Measurements from ENCODE around the gene PARP14.
A peak's percentile ranks its signal among the peaks of the same experiment; 100 is the strongest.
"Not testable (repeated sequence)": the region's sequence is repeated elsewhere in the genome, so short reads cannot be mapped to it uniquely, and the experiment has no call there.

Gene PARP14

GRCh38 chr3:122676759-122677158 is 3.9 kb upstream of the PARP14 start:
- no peak for DNase-seq

- DNase-seq: no peak
These were observed 3.4 kb upstream of the PARP14 start for GRCh38 chr3:122677216-122677615.

GRCh38 chr3:122678506-122678905 is 2.1 kb upstream of the PARP14 start:
- DNase-seq: no peak

DNA sequence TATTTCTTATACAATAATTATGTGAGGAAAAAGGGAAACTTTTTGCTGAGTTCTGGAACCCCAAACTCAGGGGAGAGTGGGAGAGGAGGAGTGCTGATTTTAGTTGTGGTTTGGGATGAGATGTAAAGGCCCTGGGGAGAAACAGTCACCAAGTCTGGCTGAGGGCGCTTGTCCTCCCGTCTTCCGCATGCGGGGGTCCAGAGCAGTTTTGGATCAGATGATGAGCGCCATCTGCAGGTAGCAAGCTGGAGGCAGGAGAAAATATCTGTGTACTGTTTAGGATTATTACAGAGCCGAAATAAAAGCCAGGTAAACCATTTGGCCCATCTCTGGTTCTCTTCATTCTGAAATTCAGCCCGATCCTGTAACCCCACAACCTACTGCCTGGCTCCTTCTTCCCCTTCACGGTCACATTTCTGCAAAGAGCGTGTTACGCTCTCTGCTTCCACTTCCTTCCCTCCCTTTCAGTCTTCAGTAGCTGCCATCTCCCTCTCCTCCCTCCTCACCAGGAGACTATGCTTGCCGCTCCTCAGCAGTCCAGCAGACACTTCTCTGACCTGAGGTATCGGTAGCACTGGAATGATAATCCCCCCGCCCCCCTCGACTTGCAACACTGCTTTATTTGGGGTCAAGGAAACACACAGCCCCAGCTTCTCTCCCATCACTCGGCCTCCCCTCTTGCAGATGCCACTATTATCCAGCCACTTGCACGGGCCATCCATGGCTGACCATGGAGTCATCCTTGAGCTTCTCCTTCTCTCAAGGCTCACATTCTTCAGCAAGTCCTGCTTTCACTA is 1.4 kb upstream of the PARP14 start:
- DNase-seq: peak in 50 of 56 donors; percentile 9 to 83 (median 46)

GRCh38 chr3:122679882-122680474 is 661 bp upstream of the PARP14 start:
- peak in 4 of 56 donors; percentile 8 to 43 (median 16) for DNase-seq

- DNase-seq: no peak
These were observed 790 bp downstream of the PARP14 start for GRCh38 chr3:122681284-122681973.

- DNase-seq: no peak
These were observed 1.4 kb downstream of the PARP14 start for GRCh38 chr3:122681974-122682409.

DNA sequence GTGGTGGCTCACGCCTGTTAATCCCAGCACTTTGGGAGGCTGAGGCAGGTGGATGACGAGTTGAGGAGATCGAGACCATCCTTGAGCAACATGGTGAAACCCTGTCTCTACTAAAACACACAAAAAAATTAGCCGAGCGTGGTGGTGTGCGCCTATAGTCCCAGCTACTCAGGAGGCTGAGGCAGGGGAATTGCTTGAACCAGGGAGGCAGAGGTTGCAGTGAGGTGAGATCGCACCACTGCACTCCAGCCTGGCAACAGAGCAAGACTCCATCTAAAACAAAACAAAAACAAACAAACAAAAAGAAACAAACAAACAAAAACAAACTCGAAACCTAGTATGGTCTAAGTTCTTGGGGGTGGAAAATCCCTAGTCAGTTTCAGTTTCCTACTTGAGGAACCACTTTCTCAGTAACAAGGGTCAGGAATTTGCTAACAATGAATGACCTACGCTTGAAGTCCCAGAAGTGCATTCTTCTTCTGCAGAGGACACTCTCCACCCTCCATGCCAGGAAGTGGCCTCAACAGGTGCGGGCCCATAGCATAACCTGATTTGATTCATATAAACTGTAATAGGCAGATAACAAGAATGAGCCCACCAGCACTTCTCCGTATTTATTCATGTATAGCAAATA is 2.3 kb downstream of the PARP14 start:
- DNase-seq: not testable (repeated sequence)

DNA sequence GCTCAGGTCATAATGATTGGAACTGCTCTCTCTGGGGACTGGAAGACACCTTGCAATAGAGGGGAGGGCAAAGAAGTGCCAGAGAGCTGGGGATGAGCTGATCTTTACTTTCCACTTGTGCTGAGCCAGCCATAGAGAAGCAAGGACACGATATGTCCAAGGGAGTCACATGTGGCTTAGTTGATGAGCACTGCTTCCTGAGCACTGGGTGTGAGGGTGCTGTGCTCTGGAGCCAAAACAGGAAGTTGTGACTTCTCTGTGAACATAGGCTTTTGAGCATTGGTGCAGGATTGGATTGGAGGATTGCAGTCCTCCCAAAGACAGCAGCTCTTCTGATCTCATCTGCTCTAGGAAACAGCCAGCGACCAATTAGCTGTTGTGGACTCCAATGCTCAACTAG is 6.7 kb downstream of the PARP14 start:
- DNase-seq: no peak

- DNase-seq: no peak
These were observed 8.4 kb downstream of the PARP14 start for GRCh38 chr3:122688996-122689395.

DNA sequence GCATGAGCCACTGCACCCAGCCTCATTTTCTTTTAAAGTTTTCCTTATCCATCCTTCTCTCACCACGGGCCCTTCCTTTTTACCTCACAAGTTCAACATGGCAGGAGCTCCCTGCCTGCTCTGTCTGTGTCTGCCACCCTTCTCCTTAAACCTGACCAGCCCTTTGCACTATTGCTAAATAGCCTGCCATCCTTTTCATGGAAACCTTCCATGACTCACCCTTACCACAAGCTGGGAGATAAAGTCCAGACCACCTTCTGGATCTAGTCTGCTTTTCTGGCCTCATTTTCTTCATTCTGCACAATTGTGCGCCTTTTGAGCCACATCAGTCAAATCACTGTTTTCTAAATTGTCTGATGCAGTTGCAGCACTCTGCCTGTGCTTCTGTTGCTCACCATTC is 8.9 kb downstream of the PARP14 start:
- DNase-seq: no peak

- no peak for DNase-seq
These were observed 9.5 kb downstream of the PARP14 start for GRCh38 chr3:122690096-122690495.

DNA sequence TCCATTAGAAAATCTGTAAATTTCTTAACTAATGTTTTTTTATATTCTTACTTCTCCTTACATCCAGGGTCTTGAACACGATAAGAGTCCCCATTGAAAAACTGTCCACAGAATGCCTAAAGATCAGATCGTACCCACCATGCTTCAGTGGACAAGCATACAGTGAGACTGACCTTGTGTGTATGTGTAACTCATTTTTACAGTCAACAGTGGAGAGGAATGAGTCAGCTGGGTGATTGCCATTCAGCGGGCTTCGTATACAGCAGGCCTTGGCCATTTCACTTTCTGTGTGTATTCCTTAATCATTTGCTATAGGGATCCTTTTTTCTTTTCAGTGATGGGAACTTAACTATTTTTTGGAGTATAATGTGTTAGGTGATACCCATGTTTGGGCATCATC is 10.6 kb downstream of the PARP14 start:
- no peak for DNase-seq

GRCh38 chr3:122692674-122693073 is 12.0 kb downstream of the PARP14 start:
- no peak for DNase-seq

DNA sequence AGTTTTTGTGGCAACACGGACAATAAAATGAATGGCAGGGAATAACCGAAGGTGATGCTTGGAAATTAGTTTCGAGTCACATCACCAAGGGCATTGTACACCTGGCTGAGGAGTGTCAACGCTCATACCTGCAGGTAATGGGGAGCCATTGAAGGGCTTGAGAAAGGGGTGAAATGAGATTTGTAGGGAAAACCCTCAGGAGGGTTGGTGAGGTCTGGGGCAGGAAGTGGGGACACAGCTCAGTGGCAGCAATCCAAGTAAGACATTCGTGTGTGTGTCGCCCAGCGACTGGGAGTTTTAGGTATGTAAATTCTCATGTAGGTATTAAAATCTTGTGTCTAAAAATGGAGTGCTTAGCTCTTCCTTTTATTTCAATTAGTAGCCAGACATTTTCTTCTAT is 14.3 kb downstream of the PARP14 start:
- DNase-seq: no peak

DNA sequence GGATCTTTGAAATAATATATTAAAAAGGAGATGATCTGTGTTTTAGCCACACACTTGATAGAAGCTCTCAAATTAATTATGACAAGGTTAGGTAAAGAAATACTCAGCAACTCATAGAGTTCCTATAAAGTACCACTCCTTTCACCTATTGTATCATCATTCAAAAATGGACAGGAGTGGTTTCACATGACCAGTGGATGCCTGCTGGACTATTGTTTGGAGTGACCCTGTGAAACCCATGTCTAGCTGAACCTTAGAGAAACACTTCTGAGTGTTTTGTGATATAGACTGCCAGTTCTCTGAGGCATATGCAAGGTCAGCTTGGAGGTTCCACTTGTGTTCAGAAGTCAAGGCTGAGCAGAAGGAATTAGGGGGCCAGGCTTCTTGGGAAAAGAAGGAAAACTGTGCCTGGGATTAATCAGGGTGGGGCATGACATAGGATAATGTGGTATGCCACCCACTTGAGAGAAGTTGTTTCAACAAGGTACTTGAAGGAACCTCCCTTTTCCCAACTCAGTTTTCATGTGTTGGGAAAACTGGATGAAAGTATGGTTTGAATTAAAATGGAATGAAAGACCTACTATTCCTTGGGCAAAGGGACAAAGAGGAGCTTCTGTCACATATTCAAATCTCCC is 15.4 kb downstream of the PARP14 start:
- DNase-seq: no peak

- DNase-seq: no peak
These were observed 17.4 kb downstream of the PARP14 start for GRCh38 chr3:122697952-122698620.

DNA sequence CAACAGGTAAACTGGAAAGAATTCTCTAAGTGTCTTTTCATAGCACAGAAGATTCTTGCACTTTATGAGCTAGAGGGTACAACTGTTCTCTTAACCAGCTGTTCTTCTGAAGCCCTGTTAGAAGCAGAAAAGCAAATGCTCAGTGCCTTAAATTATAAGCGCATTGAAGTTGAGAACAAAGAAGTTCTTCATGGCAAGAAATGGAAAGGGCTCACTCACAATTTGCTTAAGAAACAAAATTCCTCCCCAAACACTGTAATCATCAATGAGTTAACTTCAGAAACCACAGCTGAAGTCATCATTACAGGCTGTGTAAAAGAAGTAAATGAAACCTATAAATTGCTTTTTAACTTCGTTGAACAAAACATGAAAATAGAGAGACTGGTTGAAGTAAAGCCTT is 19.6 kb downstream of the PARP14 start:
- DNase-seq: no peak

DNA sequence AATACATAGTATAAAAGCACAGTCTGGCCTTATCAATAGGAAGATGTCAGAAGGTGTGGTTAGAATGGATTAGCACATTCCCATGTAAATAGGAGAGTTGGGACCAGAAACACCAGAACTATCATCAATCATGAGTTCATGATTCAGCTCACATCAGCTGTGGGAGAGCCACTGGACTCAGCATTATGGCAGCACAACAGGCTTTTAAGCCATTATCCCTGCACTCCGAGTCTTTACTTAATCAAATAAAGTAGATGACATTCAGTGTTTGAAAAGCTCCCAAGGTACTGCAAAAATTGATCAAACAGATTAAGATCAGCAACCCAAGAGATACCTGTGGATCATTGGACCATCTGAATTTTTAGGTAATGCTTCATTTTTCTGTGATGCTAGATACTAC is 24.7 kb downstream of the PARP14 start:
- DNase-seq: no peak

DNA sequence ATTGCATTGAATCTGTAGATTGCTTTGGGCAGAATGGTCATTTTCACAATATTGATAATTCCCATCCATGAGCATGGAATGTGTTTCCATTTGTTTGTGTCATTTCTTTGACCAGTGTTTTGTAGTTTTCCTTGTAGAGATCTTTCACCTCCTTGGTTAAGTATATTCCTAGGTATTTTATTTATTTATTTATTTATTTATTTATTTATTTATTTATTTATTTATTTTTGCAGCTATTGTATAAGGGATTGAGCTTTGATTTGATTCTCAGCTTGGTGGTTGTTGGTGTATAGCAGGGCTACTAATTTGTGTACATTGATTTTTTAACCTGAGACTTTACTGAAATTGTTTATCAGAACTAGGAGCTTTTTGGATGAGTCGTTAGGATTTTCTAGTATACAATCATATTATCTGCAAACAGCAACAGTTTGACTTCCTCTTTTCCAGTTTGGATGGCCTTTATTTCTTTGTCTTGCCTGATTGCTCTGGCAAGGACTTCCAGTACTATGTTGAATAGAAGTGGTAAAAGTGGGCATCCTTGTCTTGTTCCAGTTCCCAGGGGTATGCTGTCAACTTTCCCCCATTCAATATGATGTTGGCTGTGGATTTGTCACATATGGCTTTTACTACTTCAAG is 30.1 kb downstream of the PARP14 start:
- not testable (repeated sequence) for DNase-seq
